GM19238 (cell line): ENCODE measurements around the gene USP36.
"Not testable (repeated sequence)": the region's sequence is repeated elsewhere in the genome, so short reads cannot be mapped to it uniquely, and the experiment has no call there.

Source experiments
- DNase-seq: peaks from one replicate; pipeline ENCODE4 v3.0.0; 2011; ENCODE audit warnings: low spot score; ENCODE audit not compliant: insufficient read length

Gene USP36

DNA sequence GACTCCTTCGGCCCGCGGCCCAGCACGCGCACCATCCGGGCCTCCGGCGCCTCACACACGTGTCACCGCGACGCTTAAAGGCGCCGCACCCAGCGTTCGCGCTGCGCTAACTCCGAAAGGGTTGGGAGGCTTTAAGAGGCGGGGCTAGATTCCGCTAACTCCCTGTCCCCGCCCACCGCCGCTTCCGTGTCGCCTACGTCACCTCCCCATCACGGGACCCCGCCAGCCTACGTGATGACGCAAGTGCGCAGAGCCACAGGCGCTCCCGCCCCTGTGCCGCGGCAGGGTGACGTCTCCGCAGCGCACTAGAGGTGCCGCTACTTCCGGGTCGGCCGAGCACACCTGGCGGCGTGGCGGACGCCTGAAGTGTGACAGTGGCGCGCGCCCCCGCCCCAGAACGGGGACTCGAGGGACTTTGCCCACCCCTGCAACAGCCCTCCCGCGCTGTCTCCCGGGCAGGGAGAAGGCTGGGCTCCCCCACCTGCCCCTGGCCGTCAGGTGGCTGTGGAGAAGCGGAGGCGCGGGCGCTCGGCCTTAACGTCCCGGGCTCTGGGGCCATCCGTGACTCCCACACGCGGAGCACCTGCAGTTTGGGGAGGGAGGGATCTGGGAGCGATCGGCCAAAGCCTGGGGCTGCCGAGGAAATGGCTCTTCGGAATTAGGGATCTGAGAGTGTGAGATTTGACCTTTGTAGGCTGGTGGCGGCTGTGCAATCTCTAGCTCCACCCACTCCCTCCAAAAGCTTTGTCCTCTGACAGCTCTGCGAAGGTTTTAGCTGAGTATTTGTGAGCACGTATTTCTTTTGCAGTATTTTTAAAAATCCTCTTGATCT, at the start of gene USP36:
USP36 (minus strand) TSS at position 35 of the 832 bp plus-strand sequence. CDS start 4,451 bp downstream, outside the sequence.
- DNase-seq: peak; percentile 97

DNA sequence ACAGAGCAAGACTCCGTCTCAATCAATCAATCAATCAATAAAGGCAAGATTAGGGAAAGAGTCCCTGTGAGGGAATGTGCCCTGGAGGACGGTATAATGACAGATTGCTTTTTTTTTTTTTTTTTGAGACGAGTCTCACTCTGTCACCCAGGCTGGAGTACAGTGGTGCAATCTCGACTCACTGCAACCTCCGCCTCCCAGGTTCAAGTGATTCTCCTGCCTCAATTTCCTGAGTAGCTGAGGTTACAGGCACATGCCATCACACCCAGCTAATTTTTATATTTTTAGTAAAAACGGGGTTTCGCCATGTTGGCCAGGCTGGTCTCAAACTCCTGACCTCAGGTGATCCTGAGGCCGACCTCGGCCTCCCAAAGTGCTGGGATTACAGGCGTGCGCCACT, 49.5 kb upstream of the USP36 start:
- not testable (repeated sequence) for DNase-seq

DNA sequence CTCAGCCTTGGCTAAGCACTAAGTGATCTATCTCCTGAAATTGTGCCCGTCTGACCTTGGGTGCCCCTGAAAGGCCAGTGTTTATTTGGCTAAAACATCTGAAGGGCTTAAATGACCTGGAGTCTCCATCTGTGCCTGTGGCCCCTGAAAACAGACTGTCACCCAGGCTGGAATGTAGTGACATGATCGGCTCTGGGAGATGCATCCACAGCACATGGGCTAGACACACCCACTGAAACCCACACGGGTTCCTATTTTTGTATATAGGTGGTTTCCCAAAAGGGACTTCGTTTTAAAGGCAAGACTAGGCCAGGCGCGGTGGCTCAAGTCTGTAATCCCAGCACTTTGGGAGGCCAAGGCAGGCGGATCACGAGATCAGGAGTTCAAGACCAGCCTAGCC, 48.9 kb upstream of the USP36 start:
- DNase-seq: peak; percentile 58

DNA sequence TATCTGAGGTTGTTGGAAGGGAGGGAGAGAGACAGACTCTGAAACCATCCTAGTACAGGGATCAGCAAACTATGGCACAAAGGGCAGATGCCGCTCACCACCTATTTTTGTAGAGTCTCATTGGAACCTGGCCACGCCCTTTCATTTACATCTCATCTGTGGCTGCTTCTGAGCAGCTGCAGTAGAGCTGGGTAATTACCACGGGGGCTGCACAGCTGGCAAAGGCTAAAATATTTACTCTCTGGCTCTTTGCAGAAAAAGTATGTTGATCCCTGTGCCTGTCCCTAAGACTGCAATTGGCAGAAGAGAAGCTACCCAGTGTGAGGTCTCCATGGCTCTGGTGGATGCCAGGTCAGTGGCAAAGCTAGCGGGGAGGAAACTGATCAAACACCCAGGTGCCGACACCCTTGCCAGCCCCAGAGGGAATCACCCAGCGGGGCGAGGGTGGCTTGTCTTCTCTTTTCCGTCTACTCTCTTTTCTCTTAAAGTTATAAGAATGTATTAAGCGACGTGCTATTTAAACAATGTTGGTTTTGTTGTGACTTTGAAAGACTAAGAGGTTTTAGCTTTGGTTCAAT, 48.4 kb upstream of the USP36 start:
- DNase-seq: no peak

DNA sequence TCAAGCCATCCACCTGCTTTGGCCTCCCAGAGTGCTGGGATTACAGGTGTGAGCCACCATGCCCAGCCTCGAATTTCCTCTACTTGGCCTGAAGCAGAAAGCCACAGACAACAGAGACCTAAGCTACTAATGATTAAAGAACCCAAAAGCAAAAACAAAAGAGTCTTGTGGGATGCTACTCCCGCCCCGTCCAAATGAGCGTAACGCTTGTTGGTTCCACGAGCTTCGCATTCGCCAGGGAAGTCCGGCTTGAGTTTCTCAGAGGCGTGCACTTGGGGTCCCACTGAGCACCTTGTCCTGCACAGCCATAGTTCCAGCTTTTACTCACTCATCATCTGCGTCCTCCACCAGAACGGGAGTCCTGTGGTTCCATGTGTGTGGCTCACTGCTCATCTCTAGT, 46.3 kb upstream of the USP36 start:
- DNase-seq: no peak

DNA sequence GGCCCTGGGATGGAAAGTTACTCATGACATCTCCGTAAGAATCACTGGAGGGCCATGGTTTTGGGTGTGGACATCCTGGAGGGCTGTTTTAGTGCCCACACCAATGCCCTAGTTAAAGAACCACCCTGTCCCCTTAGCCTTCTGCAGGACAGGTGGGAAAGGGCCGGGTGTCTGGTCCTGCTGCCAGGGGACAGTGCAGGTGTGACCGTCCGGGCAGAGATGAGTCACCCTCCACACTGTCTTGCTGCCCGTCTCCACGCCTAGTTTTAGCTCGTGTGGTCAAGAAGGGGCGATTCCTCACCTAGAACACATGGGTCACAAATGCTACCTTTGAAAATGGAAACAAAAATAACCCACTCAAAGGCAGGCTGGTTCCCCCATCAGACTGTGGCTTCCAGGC, 45.3 kb upstream of the USP36 start:
- DNase-seq: no peak

DNA sequence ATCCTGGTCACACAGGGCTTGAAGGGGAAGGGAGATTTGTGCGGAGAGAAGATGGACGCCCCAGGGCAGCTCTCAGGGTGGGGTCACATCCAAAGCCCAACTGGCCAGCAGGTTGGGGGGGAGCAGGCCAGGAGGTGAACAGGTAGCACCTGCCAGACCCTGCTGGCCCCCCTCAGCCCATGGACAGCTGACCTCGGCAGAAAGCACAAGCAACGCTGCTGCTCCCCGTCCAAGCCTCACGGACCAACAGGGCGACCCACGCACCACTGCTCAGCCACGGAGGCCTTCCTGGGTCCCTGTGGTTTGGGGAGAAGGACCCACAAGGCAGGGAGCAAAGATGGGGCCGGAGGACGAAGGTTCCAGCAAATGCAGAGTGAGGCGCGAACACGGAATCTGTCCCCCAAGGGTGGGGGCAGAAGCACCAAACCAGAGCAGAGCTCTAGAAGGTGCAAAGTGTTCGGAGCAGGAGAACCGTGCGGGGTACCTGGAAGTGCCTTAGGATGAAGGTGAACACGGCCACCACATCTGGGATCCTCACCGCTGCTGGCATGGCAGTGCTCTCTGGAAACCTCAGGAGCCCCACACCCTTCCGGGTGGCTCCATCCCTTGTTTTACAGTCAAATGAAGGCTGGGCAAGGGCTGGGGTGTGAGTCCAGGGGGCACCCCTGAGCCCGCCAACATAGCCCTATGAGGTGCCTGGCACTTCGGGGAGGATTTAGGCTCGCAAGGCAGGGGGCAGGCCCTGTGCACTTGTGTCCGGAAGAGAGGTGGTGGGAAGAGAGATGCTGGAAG, 44.5 kb upstream of the USP36 start:
- DNase-seq: no peak

DNA sequence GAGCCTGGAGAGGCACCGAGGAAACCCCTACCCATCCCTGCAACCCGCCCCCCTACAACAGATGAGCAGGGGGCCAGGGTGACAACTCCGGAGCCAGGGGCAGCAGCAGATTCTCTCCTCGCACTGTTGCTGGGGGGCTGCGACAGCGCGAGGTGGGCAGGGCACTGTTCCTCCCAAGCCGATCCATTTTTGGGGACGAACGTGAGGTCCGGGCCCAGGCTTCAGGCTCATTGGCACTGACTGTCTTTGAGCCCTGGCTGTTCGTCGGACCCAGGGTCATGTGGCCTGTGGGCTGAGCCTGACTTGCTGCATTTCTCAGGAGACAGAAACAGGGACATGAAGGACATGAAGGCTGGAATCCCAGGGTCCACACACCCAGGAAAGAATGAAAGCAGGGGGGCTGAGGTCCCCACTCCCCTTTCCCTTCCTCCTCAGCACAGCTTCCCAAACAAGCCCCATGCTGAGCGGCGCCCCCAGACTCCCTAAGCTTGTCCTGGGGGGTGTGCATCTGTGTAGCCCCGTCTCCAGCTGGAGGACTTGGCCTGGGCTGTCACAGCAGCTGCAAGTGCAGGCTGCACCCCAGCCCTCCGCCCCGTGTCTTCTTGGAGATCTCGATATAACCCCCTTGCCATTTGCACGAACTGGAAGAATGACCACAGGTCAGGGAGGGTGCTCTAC, 43.7 kb upstream of the USP36 start:
- no peak for DNase-seq

DNA sequence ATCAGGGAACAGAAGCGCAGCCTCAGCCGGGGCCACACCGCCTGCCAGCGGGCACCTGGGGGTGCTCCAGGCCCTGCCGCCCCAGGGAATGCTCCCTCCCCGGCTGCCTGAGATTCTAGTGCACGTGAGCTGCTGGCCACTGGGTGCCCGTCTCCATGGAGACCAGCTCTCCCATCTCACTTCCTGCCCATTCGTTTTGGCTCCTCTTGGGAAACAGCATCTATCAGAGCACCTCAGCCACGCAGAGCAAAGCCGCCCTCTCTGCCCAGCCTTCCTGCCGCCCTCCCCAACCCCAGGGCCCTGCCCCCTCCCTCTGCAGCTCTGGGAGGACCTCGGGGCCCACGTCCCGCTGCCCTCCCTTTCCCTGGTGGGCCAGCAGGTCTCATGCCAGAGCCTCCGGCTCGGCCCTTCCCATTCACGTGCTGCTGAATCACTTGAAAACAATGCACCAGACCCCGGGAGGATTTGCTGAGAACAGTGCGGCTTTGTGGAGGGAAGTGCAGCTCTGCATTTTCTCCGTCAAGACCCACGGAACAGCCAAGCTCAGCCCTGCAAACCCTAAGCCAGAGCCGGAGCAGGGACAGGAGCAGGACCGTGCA, 43.0 kb upstream of the USP36 start:
- no peak for DNase-seq

DNA sequence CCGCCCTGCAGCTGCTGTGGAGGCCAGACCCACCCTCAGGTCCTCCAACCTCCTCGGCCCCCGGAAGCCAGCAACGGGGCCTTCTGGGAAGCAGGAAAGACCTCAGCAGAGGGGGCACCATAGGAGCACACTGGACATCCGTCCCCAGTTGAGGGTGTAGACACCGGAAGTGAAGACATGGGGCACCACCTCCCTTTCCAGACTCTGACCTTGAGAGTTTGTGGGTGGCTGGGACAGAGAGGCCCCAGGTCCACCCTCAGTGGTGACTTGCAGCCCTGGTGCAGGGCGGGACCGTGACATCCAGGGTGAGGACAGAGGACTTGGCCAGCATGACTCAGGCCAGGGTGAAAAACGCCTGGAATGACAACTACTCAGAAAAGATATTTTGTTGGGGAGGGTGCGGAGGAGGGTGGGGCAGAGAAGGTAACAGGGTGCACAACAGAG, 42.5 kb upstream of the USP36 start:
- no peak for DNase-seq

DNA sequence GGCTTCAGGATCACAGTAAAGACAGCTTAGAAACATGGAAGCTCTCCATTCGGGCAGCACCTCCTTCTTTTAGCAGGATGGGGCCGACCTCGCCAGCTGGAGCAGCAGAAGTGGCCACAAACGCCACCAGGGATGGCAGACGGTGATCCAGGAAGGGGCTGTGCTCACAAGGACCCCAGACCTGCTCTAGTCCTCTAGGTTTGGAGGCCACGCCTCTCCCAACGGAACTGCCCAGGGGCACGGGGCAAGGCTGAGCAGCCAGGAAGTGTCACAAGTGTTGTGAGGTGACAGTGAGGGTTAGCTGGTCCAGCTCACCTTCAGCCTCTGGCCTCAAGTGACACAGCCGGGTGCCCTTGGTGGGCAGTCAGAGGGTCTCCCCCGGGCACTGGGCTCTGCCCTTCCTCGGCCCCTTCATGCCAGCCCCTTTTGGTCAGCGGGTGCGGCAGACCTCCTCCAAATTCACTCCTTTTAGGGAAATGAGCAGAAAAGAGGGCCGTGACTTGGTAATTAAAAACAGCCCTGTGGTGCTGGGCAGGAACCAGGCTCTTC, 42.0 kb upstream of the USP36 start:
- DNase-seq: no peak

DNA sequence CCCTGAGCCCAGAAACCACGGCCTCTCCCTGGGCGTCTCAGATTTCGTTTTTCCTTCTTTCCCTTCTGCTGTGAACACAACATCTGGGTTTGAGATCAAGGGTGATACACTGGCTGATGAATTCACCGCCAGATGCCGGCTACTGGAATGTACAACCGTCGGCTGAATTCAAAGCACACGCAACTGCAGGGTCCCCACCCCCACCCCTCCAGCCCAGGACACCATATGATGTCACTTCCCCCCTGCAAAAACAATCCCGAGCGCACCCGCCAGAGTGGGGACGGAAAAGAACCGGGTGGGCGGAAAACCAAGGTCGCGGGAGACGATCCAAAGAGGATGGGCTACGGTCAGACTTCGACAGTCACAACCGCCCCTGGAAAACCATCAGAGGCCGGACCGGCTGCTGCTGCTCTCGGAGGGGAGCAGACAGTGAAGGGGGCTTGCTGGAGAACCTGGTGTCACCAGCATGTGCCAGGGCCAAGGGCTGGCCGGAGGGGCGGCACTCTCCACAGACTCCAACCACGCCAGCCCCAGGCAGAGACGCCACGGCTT, 39.1 kb upstream of the USP36 start:
- no peak for DNase-seq

DNA sequence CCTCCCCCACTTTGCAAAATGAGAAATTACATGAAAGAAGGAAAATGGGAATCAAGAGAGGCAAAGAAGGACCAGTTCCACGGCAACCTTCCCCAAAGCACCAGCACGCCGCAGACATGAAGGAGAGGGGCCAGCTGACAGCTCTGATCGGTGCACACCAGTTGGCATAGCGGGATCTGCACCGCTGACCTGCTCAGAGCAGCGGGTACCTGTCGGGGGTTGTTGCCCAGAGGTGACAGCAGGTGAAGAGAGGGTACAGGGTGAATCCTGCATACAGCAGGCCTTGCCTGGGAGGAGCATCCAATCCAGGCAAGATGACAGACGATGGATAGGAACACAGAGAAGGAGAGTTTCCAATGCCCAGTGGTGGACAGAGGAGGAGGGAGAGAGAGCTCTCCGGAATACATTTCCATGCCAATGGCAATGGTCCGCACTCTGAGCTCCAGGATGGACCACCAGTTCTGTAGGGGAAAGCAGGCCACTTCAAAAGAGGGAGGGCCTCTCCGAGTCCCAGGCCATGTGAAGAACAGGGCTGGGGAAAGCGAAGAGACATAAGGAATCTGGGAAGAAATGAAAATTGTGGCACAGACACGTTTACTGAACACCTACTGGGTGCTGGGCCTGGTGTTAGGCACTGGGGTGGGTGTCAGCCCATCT, 38.4 kb upstream of the USP36 start:
- no peak for DNase-seq

DNA sequence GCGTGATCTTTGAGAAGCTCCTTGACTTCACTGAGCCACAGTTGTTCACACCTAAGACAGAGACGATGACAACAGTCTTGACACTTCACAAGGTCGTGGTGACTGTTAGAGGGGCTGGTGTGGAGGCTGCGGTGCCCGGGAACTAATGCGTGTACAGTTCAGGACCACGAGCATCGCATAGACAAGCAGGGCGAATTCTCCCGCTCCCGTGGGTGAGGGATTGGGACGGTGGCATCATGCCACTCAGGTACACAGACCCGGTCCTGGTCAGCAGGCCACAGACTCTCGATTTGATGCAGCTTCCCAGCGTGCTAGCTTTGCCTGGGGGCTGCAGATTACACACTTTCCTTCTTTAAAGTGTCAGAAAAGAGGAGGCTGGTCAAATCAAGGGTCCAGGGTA, 37.6 kb upstream of the USP36 start:
- no peak for DNase-seq

DNA sequence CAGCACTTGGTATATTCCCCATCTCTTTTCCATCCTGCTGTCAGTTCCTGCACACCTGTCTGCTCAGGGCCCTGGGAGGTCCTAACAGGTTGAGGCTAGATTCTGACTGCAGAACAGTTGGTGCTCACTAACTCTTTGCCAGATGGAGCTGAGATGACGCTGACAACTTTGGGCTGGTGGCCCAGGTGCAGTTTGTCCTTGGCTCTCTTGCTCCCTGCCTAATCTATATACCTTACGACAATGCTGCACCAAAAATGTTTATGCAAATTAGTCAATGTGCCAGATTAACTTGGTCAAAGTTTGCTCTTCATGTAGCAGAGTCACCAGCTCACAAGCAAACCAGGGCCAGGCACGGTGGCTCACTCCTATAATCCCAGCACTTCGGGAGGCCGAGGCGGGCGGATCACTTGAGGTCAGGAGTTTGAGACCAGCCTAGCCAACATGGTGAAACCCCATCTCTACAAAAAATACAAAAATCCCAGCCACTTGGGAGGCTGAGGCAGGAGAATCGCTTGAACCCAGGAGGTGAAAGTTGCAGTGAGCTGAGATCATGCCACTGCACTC, 36.4 kb upstream of the USP36 start:
- DNase-seq: not testable (repeated sequence)

DNA sequence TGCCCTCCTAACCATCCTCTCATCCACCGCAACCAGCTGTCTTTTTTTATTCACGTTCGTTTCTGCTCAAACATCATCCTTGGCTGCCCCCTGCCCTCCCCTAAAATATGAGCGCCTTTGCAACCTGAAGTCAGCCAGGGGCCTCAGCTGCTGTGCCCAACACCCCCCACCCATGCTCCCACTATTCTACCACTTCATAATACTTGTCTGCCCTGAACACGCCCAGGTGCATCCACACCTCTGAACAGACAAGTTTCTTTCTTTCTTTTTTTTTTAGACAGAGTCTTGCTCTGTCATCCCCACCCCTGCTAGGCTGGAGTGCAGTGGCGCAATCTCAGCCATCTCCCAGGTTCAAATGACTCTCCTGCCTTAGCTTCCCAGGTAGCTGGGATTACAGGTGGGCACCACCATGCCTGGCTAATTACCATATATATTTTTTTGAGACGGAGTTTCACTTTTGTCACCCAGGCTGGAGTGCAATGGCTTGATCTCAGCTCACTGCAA, 35.5 kb upstream of the USP36 start:
- no peak for DNase-seq

DNA sequence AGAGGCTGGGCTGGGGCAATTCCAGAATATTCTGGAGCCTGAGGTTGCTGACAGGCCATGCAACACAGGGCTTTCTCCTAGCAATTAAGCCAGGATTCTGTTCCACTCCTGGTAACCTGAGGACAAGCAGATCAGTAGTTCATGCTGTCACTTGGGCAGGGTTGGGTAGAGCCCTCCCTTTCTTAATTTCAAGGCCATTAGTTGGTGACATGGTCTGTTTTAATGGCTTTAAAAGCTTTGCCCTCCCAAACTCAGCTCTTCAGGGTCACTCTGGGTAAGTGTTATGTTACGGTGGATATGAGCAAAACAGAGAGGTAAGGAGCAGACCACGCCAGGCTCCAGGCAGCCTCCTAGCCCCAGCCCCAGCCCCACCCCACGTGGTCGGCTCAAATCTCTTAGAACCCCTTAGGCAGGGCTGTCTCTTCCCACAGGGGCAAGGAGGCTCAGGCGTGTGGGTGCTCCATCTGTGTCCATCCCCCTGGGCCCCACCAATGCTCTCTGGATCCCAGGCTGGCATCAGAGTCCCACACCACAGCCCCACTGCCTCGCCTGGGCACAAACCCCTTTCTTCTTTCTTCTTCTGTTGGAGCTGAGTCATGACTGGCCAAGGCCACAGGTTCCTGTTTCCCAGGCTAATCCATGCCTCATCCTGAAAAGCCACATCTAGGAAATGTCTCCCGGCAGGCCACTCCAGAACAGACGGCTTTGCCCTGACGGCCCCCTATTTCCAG, 34.9 kb upstream of the USP36 start:
- DNase-seq: no peak

DNA sequence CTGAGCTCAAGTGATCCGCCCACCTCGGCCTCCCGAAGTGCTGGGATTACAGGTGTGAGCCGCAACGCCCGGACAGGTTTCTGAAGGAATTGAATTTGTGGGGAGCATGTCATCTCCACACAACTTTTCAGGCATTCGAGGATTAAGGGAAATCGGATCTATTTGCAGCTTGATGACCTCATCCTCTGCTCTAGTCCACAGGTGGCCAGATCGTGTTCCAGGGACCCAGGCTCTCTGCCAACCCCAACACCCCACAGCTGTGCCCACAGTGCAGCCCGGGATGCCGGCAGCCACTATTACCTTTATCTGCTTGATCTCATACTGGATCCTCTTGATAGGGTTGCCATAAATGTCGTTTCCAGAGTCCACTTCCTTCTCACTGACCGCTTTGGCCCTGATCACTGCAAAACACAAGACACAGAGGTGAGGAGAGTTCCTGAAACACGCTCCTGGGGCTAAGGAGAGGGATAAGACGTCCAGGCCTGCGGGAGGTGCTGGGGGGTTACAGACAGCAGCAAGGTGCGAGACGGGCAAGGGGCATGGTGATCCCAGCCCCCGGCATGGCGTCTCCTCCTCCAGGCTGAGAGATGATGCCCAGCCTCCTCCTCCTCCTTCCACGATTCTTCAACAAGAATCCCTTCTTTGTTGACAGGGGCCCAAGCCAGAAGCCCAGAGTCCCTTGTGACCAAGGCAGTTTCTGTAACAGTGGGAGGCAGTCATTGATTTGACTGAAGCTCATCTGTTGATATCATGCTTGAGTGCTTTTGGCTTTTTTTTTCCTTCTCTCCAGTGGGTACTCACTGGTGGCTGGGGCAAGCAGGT, 33.1 kb upstream of the USP36 start:
- DNase-seq: no peak
